Skin of body (tissue), 2 donors: Measurements from ENCODE around the gene COQ2. TPM values are rescaled to one million over a fixed set of nuclear protein-coding genes. Genes with fewer than 3 reads are reported as not detected.
"Not testable (repeated sequence)": the region's sequence is repeated elsewhere in the genome, so short reads cannot be mapped to it uniquely, and the experiment has no call there.

Experiments
- DNase-seq: peaks from one replicate; lab custom pipeline; 2025; lab: John Stamatoyannopoulos, UW
- total RNA-seq: library from RNA; depleted of rRNA; stranded (reverse); fragments of >200 nt; gene quantifications from one replicate; pipeline ENCODE4 v1.2.3, GENCODE V29; 2014

Gene COQ2
- total RNA-seq, 1 donor from 2014 or later: 10.6 TPM

- no peak for DNase-seq
Measured at GRCh38 chr4:83250687-83251446, 33.7 kb downstream of the COQ2 start.

GRCh38 chr4:83248486-83248885 lies 36.1 kb downstream of the COQ2 start:
- DNase-seq: no peak

- no peak for DNase-seq
Measured at GRCh38 chr4:83247415-83248357, 36.9 kb downstream of the COQ2 start.

GRCh38 chr4:83241132-83241531 lies 43.5 kb downstream of the COQ2 start:
- no peak for DNase-seq

GRCh38 chr4:83240379-83240875 lies 44.2 kb downstream of the COQ2 start:
- DNase-seq: no peak

GRCh38 chr4:83238393-83239248 lies 46.0 kb downstream of the COQ2 start:
- DNase-seq: no peak

- no peak for DNase-seq
Measured at GRCh38 chr4:83237591-83237990, 47.0 kb downstream of the COQ2 start.

- not testable (repeated sequence) for DNase-seq
Measured at GRCh38 chr4:83235645-83236133, 48.9 kb downstream of the COQ2 start.

- DNase-seq: no peak
Measured at GRCh38 chr4:83234902-83235644, 49.5 kb downstream of the COQ2 start.

- not testable (repeated sequence) for DNase-seq
Measured at GRCh38 chr4:83234387-83234786, 50.2 kb downstream of the COQ2 start.

GRCh38 chr4:83232082-83232481 lies 52.5 kb downstream of the COQ2 start:
- DNase-seq: no peak

- no peak for DNase-seq
Measured at GRCh38 chr4:83231620-83232076, 53.0 kb downstream of the COQ2 start.

- DNase-seq: no peak
Measured at GRCh38 chr4:83230928-83231327, 53.7 kb downstream of the COQ2 start.

GRCh38 chr4:83229791-83230190 lies 54.8 kb downstream of the COQ2 start:
- no peak for DNase-seq

GRCh38 chr4:83228231-83228630 lies 56.4 kb downstream of the COQ2 start:
- DNase-seq: no peak

- no peak for DNase-seq
Measured at GRCh38 chr4:83224502-83225197, 59.9 kb downstream of the COQ2 start.

- DNase-seq: no peak
Measured at GRCh38 chr4:83223781-83224180, 60.8 kb downstream of the COQ2 start.

GRCh38 chr4:83221897-83222441 lies 62.6 kb downstream of the COQ2 start:
- no peak for DNase-seq
